ENCODE data around the gene ZNF215.

DNA sequence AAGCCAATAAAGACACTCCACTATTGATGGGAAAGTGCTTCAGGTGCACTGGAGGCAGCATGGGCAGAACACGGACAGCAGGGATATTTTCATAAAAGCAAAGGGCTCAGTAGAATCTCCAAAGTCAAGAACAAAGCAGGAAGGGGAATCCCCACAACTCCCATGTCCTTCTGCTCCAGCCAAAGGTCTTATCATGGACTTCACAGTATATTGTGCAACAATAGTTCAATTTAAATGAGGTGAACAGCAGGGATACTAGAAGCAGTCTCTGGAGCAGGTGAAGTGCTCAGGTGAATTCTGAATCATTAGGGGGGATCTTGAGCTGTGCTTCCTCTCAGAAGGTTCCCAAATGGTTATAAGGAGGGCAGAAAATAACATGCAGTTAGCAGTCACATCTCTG, 27.3 kb upstream of the ZNF215 start:
- TF ChIP-seq, protein P1, sequence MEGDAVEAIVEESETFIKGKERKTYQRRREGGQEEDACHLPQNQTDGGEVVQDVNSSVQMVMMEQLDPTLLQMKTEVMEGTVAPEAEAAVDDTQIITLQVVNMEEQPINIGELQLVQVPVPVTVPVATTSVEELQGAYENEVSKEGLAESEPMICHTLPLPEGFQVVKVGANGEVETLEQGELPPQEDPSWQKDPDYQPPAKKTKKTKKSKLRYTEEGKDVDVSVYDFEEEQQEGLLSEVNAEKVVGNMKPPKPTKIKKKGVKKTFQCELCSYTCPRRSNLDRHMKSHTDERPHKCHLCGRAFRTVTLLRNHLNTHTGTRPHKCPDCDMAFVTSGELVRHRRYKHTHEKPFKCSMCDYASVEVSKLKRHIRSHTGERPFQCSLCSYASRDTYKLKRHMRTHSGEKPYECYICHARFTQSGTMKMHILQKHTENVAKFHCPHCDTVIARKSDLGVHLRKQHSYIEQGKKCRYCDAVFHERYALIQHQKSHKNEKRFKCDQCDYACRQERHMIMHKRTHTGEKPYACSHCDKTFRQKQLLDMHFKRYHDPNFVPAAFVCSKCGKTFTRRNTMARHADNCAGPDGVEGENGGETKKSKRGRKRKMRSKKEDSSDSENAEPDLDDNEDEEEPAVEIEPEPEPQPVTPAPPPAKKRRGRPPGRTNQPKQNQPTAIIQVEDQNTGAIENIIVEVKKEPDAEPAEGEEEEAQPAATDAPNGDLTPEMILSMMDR (conservative IDR thresholded peaks at IDR 0.05; ENCODE audit: low read depth in 2 of 2) = no peak
- TF ChIP-seq EZH2 (IDR thresholded peaks at IDR 0.05; ENCODE audit: low read depth, unreplicated experiment) (no peak), ZNF331 (CRISPR knock-in tag; IDR thresholded peaks at IDR 0.05; ENCODE audit: low read depth) (no peak), POLR2AphosphoS5 (IDR thresholded peaks at IDR 0.05; ENCODE audit: low read depth) (no peak), CREB1 (CRISPR knock-in tag; IDR thresholded peaks at IDR 0.05; ENCODE audit: low read depth) (no peak), NANOG (IDR thresholded peaks at IDR 0.05; ENCODE audit: borderline replicate concordance) (no peak)
- TF ChIP-seq, protein P2, sequence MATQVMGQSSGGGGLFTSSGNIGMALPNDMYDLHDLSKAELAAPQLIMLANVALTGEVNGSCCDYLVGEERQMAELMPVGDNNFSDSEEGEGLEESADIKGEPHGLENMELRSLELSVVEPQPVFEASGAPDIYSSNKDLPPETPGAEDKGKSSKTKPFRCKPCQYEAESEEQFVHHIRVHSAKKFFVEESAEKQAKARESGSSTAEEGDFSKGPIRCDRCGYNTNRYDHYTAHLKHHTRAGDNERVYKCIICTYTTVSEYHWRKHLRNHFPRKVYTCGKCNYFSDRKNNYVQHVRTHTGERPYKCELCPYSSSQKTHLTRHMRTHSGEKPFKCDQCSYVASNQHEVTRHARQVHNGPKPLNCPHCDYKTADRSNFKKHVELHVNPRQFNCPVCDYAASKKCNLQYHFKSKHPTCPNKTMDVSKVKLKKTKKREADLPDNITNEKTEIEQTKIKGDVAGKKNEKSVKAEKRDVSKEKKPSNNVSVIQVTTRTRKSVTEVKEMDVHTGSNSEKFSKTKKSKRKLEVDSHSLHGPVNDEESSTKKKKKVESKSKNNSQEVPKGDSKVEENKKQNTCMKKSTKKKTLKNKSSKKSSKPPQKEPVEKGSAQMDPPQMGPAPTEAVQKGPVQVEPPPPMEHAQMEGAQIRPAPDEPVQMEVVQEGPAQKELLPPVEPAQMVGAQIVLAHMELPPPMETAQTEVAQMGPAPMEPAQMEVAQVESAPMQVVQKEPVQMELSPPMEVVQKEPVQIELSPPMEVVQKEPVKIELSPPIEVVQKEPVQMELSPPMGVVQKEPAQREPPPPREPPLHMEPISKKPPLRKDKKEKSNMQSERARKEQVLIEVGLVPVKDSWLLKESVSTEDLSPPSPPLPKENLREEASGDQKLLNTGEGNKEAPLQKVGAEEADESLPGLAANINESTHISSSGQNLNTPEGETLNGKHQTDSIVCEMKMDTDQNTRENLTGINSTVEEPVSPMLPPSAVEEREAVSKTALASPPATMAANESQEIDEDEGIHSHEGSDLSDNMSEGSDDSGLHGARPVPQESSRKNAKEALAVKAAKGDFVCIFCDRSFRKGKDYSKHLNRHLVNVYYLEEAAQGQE (IDR thresholded peaks at IDR 0.05; ENCODE audit: unreplicated experiment) = no peak
